Endothelial cell of umbilical vein (primary cell): ENCODE results near the gene GAA.

ENCODE experiments used
- CTCF ChIP-seq, 2 donors: IDR thresholded peaks; 1 replicate in 1 of 2; 2 replicates in 1 of 2; pipeline ENCODE4 v1.5.1; 2011; ENCODE audit warnings: low read length in 2 of 2, mild to moderate bottlenecking in 2 of 2, moderate library complexity in 2 of 2, control low read depth in 1 of 2, inconsistent platforms in 1 of 2, low read depth in 1 of 2; ENCODE audit not compliant: insufficient read depth in 1 of 2; ENCODE audit errors: extremely low read depth in 1 of 2
- EZH2 ChIP-seq: IDR thresholded peaks from 2 replicates; pipeline ENCODE4 v1.6.1; 2012; ENCODE audit warnings: borderline replicate concordance, low read depth, mild to moderate bottlenecking, moderate library complexity, low read length, inconsistent platforms; ENCODE audit not compliant: severe bottlenecking
- JUN ChIP-seq: IDR thresholded peaks from 2 replicates; pipeline ENCODE4 v1.6.1; 2011; ENCODE audit warnings: borderline replicate concordance, low read depth; ENCODE audit not compliant: insufficient read length, insufficient read depth
- POLR2AphosphoS5 ChIP-seq: IDR thresholded peaks from 2 replicates; pipeline ENCODE4 v1.6.1; 2012; ENCODE audit warnings: low read depth, mild to moderate bottlenecking, control low read depth, low read length, moderate library complexity; ENCODE audit not compliant: insufficient read depth

DNA sequence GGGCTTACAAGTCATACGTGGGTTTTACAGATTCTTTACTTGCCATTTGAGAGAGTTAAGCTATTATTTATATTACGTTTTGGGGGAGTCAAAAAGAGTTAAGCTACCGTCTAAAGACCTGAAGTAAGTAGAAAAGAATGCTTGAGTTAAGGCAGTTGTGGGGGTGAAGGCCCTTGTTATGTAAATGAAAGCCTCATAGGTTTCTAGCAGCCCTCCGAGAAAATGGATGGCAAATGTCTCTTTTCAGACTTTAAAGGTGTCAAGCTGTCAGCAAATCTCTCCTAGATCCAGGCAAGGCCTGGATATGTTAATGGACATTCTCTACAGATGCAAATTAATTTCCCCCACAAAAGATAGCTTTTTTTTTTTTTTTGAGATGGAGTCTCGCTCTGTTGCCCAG, 52.8 kb downstream of the GAA start:
- TF ChIP-seq EZH2: no peak
- TF ChIP-seq CTCF (IDR thresholded peaks at IDR 0.05; ENCODE audit: extremely low read depth in 1 of 2, insufficient read depth in 1 of 2, low read depth in 1 of 2, low read length in 2 of 2): no peak
- TF ChIP-seq POLR2AphosphoS5: no peak
- TF ChIP-seq JUN: no peak
